NCI-H2227 (cell line): ENCODE measurements around the gene MYOZ1.
"Not testable (repeated sequence)": the region's sequence is repeated elsewhere in the genome, so short reads cannot be mapped to it uniquely, and the experiment has no call there.

Source experiments
- DNase-seq: peaks from one replicate; lab custom pipeline; 2025; ENCODE audit not compliant: unreplicated experiment; lab: John Stamatoyannopoulos, UW

The MYOZ1 gene

GRCh38 chr10:73641328-73642060 is at the start of gene MYOZ1:
Gene MYOZ1, minus strand, starts transcription at chr10:73641474. Its CDS starts 1,457 bp downstream, at chr10:73640017.
- DNase-seq, result no peak

- DNase-seq, result not testable (repeated sequence)
These were observed 49.5 kb upstream of the MYOZ1 start for GRCh38 chr10:73690755-73691154.

- not testable (repeated sequence) for DNase-seq
These were observed 48.3 kb upstream of the MYOZ1 start for GRCh38 chr10:73689596-73689995.

GRCh38 chr10:73687641-73688040 is 46.4 kb upstream of the MYOZ1 start:
- DNase-seq, result not testable (repeated sequence)

- not testable (repeated sequence) for DNase-seq
These were observed 33.3 kb upstream of the MYOZ1 start for GRCh38 chr10:73674546-73674945.

- not testable (repeated sequence) for DNase-seq
These were observed 27.1 kb upstream of the MYOZ1 start for GRCh38 chr10:73668378-73668777.

- DNase-seq, result not testable (repeated sequence)
These were observed 25.0 kb upstream of the MYOZ1 start for GRCh38 chr10:73666153-73666809.

GRCh38 chr10:73665581-73665980 is 24.3 kb upstream of the MYOZ1 start:
- DNase-seq, result not testable (repeated sequence)

- not testable (repeated sequence) for DNase-seq
These were observed 23.1 kb upstream of the MYOZ1 start for GRCh38 chr10:73664156-73665040.

- not testable (repeated sequence) for DNase-seq
These were observed 22.3 kb upstream of the MYOZ1 start for GRCh38 chr10:73663621-73664020.

- not testable (repeated sequence) for DNase-seq
These were observed 21.4 kb upstream of the MYOZ1 start for GRCh38 chr10:73662705-73663104.

GRCh38 chr10:73655990-73656298 is 14.7 kb upstream of the MYOZ1 start, which contains the start of gene SYNPO2L:
Gene SYNPO2L, minus strand, starts transcription at chr10:73656029. Its CDS starts 107 bp downstream, at chr10:73655922.
- no peak for DNase-seq

- DNase-seq, result no peak
These were observed 14.1 kb upstream of the MYOZ1 start for GRCh38 chr10:73655257-73655989.

- DNase-seq, result no peak
These were observed 12.4 kb upstream of the MYOZ1 start for GRCh38 chr10:73653701-73654100.

- DNase-seq, result no peak
These were observed 11.9 kb upstream of the MYOZ1 start for GRCh38 chr10:73653195-73653594.

- no peak for DNase-seq
These were observed 9.5 kb upstream of the MYOZ1 start for GRCh38 chr10:73650537-73651331.

GRCh38 chr10:73649876-73650536 is 8.7 kb upstream of the MYOZ1 start:
- no peak for DNase-seq

GRCh38 chr10:73648975-73649829 is 7.9 kb upstream of the MYOZ1 start:
- DNase-seq, result no peak
